Measurements from ENCODE around the gene MTG1. TPM values are rescaled to one million over a fixed set of nuclear protein-coding genes. Genes with fewer than 3 reads are reported as not detected.

The MTG1 gene, protein sequence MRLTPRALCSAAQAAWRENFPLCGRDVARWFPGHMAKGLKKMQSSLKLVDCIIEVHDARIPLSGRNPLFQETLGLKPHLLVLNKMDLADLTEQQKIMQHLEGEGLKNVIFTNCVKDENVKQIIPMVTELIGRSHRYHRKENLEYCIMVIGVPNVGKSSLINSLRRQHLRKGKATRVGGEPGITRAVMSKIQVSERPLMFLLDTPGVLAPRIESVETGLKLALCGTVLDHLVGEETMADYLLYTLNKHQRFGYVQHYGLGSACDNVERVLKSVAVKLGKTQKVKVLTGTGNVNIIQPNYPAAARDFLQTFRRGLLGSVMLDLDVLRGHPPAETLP
- 10 to 100 TPM; 23.4 to 35.1 TPM for total RNA-seq
- polyA plus RNA-seq (ENCODE audit: insufficient read length in 2 of 2), result 10 to 100 TPM; 50.4 to 91.2 TPM
- long read RNA-seq, donor 1, transcript MTG1-201 (11 exons, 1,560 nt), result major isoform, 18 of 43 reads
- long read RNA-seq, donor 1, transcript MTG1-208 (6 exons, 693 nt), result minor isoform, 10 of 43 reads
- long read RNA-seq, donor 1, partial matches to known transcripts, result 15 of 43 reads
- long read RNA-seq, donor 1, other reads (novel, unspliced or antisense), result 0 of 43 reads
- long read RNA-seq, donor 2, transcript MTG1-201 (11 exons, 1,560 nt), result major isoform, 5 of 12 reads
- long read RNA-seq, donor 2, partial matches to known transcripts, result 6 of 12 reads
- long read RNA-seq, donor 2, other reads (novel, unspliced or antisense), result 0 of 12 reads
- long read RNA-seq, donor 3, transcript MTG1-201 (11 exons, 1,560 nt), result major isoform, 5 of 13 reads
- long read RNA-seq, donor 3, partial matches to known transcripts, result 6 of 13 reads
- long read RNA-seq, donor 3, other reads (novel, unspliced or antisense), result 0 of 13 reads
- long read RNA-seq, donor 4, transcript MTG1-201 (11 exons, 1,560 nt), result major isoform, 13 of 47 reads
- long read RNA-seq, donor 4, transcript MTG1-208 (6 exons, 693 nt), result minor isoform, 12 of 47 reads
- long read RNA-seq, donor 4, partial matches to known transcripts, result 21 of 47 reads
- long read RNA-seq, donor 4, other reads (novel, unspliced or antisense), result 0 of 47 reads

GRCh38 chr10:133394064-133394663 lies at the start of gene MTG1:
Gene MTG1, plus strand, starts transcription at chr10:133394157. Its CDS starts 64 bp downstream, at chr10:133394221.
- WGBS (ENCODE audit: insufficient coverage), result under 1% methylated on average over 66 of the region's 69 CpGs

DNA sequence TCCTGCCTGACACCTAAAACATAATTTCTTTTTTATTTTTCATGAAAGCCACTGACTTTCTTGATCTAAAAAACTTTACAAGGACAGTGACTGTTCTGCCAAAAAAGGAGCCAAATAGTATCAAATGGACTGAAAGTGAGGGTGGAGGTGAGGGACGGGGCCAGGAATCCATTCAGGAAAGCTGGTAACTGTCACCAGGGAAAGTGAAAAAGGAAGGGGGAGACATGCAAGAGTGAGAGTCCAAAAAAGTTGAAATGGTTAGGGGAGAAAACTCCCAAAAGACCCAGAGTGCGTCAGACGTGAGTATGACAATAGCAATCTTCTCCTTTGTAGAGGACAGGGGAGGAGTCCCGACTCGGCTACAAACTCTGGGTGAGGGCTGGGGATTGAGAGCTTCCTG lies 49.7 kb upstream of the MTG1 start:
- no peak overlapping the region for H3K4me3 ChIP-seq (ENCODE audit: low read depth, low read length)
- H3K4me1 ChIP-seq (ENCODE audit: control insufficient read depth, insufficient read depth, low read length), result peaks cover 5% of the 10 kb centered on the region
- no peak for DNase-seq (ENCODE audit: low read depth in 4 of 6, low spot score in 6 of 6)
- peaks cover 3% of the 10 kb centered on the region for H3K36me3 ChIP-seq (ENCODE audit: control insufficient read depth, insufficient read depth, low read length)
- H3K9me3 ChIP-seq (ENCODE audit: control insufficient read depth, insufficient read depth, low read length), result no peaks in the 10 kb centered on the region
- no peak overlapping the region for H3K27ac ChIP-seq (ENCODE audit: low read depth, low read length)
- H3K27me3 ChIP-seq (ENCODE audit: control insufficient read depth, insufficient read depth, low read length), result peaks cover 2% of the 10 kb centered on the region
- 66% methylated on average over 5 of the region's 5 CpGs for WGBS (ENCODE audit: insufficient coverage)

More at GRCh38 chr10:133394064-133394663, at the start of gene MTG1:
- Histone ChIP-seq H3K27me3 (ENCODE audit: control insufficient read depth, insufficient read depth, low read length) (no peaks in the 10 kb centered on the region), H3K9me3 (ENCODE audit: control insufficient read depth, insufficient read depth, low read length) (no peaks in the 10 kb centered on the region), H3K27ac (ENCODE audit: low read depth, low read length) (peak within 1 kb of the TSS; percentile 47), H3K4me1 (ENCODE audit: control insufficient read depth, insufficient read depth, low read length) (peaks cover 16% of the 10 kb centered on the region), H3K4me3 (ENCODE audit: low read depth, low read length) (peak within 1 kb of the TSS; percentile 68), H3K36me3 (ENCODE audit: control insufficient read depth, insufficient read depth, low read length) (peaks cover 50% of the 10 kb centered on the region)
- peak; percentile 85 to 98 (median 90) for DNase-seq (ENCODE audit: low read depth in 4 of 6, low spot score in 6 of 6)

- 67% methylated on average over 10 of the region's 11 CpGs for WGBS (ENCODE audit: insufficient coverage)
- DNase-seq (ENCODE audit: low read depth in 4 of 6, low spot score in 6 of 6), result no peak
- H3K27ac ChIP-seq (ENCODE audit: low read depth, low read length), result no peak overlapping the region
- H3K36me3 ChIP-seq (ENCODE audit: control insufficient read depth, insufficient read depth, low read length), result no peaks in the 10 kb centered on the region
- H3K9me3 ChIP-seq (ENCODE audit: control insufficient read depth, insufficient read depth, low read length), result no peaks in the 10 kb centered on the region
- no peak overlapping the region for H3K4me3 ChIP-seq (ENCODE audit: low read depth, low read length)
- peaks cover 5% of the 10 kb centered on the region for H3K4me1 ChIP-seq (ENCODE audit: control insufficient read depth, insufficient read depth, low read length)
- peaks cover 2% of the 10 kb centered on the region for H3K27me3 ChIP-seq (ENCODE audit: control insufficient read depth, insufficient read depth, low read length)
These were observed 47.5 kb upstream of the MTG1 start for GRCh38 chr10:133346413-133346812.

GRCh38 chr10:133347710-133348517 lies 46.0 kb upstream of the MTG1 start:
- Histone ChIP-seq H3K27me3 (ENCODE audit: control insufficient read depth, insufficient read depth, low read length) (no peaks in the 10 kb centered on the region), H3K9me3 (ENCODE audit: control insufficient read depth, insufficient read depth, low read length) (no peaks in the 10 kb centered on the region), H3K36me3 (ENCODE audit: control insufficient read depth, insufficient read depth, low read length) (no peaks in the 10 kb centered on the region), H3K4me3 (ENCODE audit: low read depth, low read length) (no peak overlapping the region), H3K27ac (ENCODE audit: low read depth, low read length) (no peak overlapping the region), H3K4me1 (ENCODE audit: control insufficient read depth, insufficient read depth, low read length) (peaks cover 5% of the 10 kb centered on the region)
- WGBS (ENCODE audit: insufficient coverage), result 65% methylated on average over 12 of the region's 16 CpGs
- no peak for DNase-seq (ENCODE audit: low read depth in 4 of 6, low spot score in 6 of 6)

DNA sequence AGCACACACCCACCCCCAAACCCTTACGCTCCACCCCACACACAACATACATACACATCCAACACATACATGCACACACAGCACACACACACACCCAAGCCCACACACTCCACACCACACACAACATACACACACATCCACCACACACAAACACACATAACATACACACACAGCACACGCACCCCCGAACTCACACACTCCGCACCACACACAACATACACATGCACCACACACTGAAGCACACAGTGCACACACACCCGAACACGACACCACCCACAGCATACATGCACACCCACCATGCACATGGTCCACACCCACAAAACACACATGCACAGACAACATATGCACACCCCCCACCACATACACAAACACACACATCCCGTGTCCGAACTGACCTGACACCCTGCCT lies 44.8 kb upstream of the MTG1 start:
- Histone ChIP-seq H3K27me3 (ENCODE audit: control insufficient read depth, insufficient read depth, low read length) (no peaks in the 10 kb centered on the region), H3K36me3 (ENCODE audit: control insufficient read depth, insufficient read depth, low read length) (peaks cover under 1% of the 10 kb centered on the region), H3K27ac (ENCODE audit: low read depth, low read length) (no peak overlapping the region), H3K4me3 (ENCODE audit: low read depth, low read length) (no peak overlapping the region), H3K4me1 (ENCODE audit: control insufficient read depth, insufficient read depth, low read length) (peaks cover 5% of the 10 kb centered on the region), H3K9me3 (ENCODE audit: control insufficient read depth, insufficient read depth, low read length) (no peaks in the 10 kb centered on the region)
- 89% methylated on average over 8 of the region's 8 CpGs for WGBS (ENCODE audit: insufficient coverage)
- no peak for DNase-seq (ENCODE audit: low read depth in 4 of 6, low spot score in 6 of 6)

DNA sequence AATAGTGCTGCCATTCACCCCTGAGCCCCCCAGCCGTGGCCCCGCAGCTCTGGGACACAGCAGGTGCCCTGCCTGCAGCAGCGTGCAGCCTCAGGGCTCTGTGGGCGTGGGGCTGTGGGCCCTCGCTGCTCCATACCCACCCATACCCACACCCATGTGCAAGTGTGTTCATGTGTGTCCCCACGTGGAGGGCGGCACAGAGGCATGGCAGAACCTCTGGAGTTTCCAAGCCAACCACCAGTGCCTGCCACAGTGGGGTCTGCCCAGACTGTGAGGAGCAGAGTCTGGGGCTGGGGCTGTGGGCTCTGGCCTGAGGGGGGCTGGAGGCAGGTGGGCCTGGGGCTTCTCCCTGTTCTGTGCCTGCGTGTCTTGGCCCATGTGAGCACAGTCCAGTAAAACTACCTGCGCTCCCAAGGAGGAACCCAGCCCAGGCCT lies 44.4 kb upstream of the MTG1 start:
- peaks cover 5% of the 10 kb centered on the region for H3K4me1 ChIP-seq (ENCODE audit: control insufficient read depth, insufficient read depth, low read length)
- peaks cover 5% of the 10 kb centered on the region for H3K36me3 ChIP-seq (ENCODE audit: control insufficient read depth, insufficient read depth, low read length)
- no peak overlapping the region for H3K4me3 ChIP-seq (ENCODE audit: low read depth, low read length)
- WGBS (ENCODE audit: insufficient coverage), result 66% methylated on average over 8 of the region's 9 CpGs
- DNase-seq (ENCODE audit: low read depth in 4 of 6, low spot score in 6 of 6), result no peak
- no peaks in the 10 kb centered on the region for H3K27me3 ChIP-seq (ENCODE audit: control insufficient read depth, insufficient read depth, low read length)
- H3K9me3 ChIP-seq (ENCODE audit: control insufficient read depth, insufficient read depth, low read length), result no peaks in the 10 kb centered on the region
- H3K27ac ChIP-seq (ENCODE audit: low read depth, low read length), result no peak overlapping the region

DNA sequence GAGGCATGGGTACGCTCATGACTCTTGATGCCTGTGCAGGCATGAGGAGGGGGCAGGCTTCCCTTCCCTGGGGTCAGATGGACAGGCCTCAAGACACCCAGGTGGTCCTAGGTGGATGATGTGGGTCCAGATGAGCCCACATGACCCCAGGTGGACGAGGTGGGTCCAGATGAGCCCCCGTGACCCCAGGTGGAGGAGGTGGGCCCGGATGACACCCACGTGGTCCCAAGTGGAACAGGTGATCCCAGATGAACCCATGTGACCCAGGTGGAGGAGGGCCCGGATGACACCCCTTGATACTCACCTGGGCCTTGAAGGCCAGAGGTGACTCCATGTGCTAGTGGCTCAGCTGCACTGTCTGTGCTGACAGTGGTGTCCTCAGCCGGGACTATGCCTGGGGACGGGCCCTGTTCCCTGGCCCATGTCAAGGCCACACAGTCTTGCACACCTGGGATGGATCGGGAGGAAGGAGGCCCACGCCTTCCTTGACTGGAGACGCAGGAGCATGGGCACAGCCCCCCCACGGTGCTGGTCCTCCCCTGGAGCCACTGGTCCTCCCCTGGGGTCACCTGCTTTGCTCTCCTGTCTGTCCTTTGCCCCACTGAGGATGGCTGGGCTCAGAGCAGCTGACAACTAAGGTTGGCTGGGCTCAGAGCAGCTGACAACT lies 43.5 kb upstream of the MTG1 start:
- H3K27ac ChIP-seq (ENCODE audit: low read depth, low read length), result no peak overlapping the region
- peaks cover 11% of the 10 kb centered on the region for H3K4me1 ChIP-seq (ENCODE audit: control insufficient read depth, insufficient read depth, low read length)
- no peaks in the 10 kb centered on the region for H3K9me3 ChIP-seq (ENCODE audit: control insufficient read depth, insufficient read depth, low read length)
- WGBS (ENCODE audit: insufficient coverage), result 88% methylated on average over 12 of the region's 12 CpGs
- DNase-seq (ENCODE audit: low read depth in 4 of 6, low spot score in 6 of 6), result no peak
- no peak overlapping the region for H3K4me3 ChIP-seq (ENCODE audit: low read depth, low read length)
- no peaks in the 10 kb centered on the region for H3K27me3 ChIP-seq (ENCODE audit: control insufficient read depth, insufficient read depth, low read length)
- H3K36me3 ChIP-seq (ENCODE audit: control insufficient read depth, insufficient read depth, low read length), result peaks cover 13% of the 10 kb centered on the region

GRCh38 chr10:133350950-133351329 lies 43.0 kb upstream of the MTG1 start:
- peaks cover 16% of the 10 kb centered on the region for H3K4me1 ChIP-seq (ENCODE audit: control insufficient read depth, insufficient read depth, low read length)
- WGBS (ENCODE audit: insufficient coverage), result 54% methylated on average over 13 of the region's 13 CpGs
- no peak overlapping the region for H3K4me3 ChIP-seq (ENCODE audit: low read depth, low read length)
- no peak for DNase-seq (ENCODE audit: low read depth in 4 of 6, low spot score in 6 of 6)
- no peaks in the 10 kb centered on the region for H3K9me3 ChIP-seq (ENCODE audit: control insufficient read depth, insufficient read depth, low read length)
- no peaks in the 10 kb centered on the region for H3K27me3 ChIP-seq (ENCODE audit: control insufficient read depth, insufficient read depth, low read length)
- no peak overlapping the region for H3K27ac ChIP-seq (ENCODE audit: low read depth, low read length)
- peaks cover 19% of the 10 kb centered on the region for H3K36me3 ChIP-seq (ENCODE audit: control insufficient read depth, insufficient read depth, low read length)
